Prostate gland (tissue), 2 donors: ENCODE data around the gene COL5A1. TPM values are rescaled to one million over a fixed set of nuclear protein-coding genes. Genes with fewer than 3 reads are reported as not detected.

Source experiments
- DNase-seq: peaks from one replicate; pipeline ENCODE4 v3.0.0-alpha.2; 2019; ENCODE audit warnings: low spot score
- H3K27ac ChIP-seq, 2 donors: fragments of 200-600 bp; sonication (generic); 2 replicates each; pipeline ENCODE4 v1.5.1; 2017 to 2019
- H3K27me3 ChIP-seq: fragments of 200-600 bp; sonication (generic); replicated peaks from 2 replicates; pipeline ENCODE4 v1.5.1; 2019; ENCODE audit not compliant: insufficient read depth
- H3K36me3 ChIP-seq, 2 donors: fragments of 200-600 bp; sonication (generic); 1 replicate in 1 of 2; 2 replicates in 1 of 2; pipeline versions ENCODE4 v1.5.1 to v1.8.1; 2017 to 2019
- H3K4me1 ChIP-seq: fragments of 200-600 bp; sonication (generic); replicated peaks from 2 replicates; pipeline ENCODE4 v1.5.1; 2019
- H3K4me3 ChIP-seq, 2 donors: fragments of 200-600 bp; sonication (generic); 2 replicates each; pipeline ENCODE4 v1.5.1; 2017 to 2019
- H3K9me3 ChIP-seq: fragments of 200-600 bp; sonication (generic); 2 replicates; pipeline ENCODE4 v1.5.1; 2017
- POLR2A ChIP-seq: fragments of 450-650 bp; IDR thresholded peaks from one replicate; pipeline ENCODE4 v1.6.1; 2016; ENCODE audit warnings: antibody characterized with exemption, mild to moderate bottlenecking
- POLR2AphosphoS5 ChIP-seq: sonication (generic); formaldehyde crosslinking; IDR thresholded peaks from one replicate; pipeline ENCODE4 v1.6.1; 2017; ENCODE audit warnings: antibody characterized with exemption
- WGBS: methylation state at CpG from one replicate; pipeline ENCODE4 v1.1.5; 2018; 5-methylcytosine and 5-hydroxymethylcytosine counted together
- intact Hi-C: fragments of 100-400 bp; cut with DNase I; formaldehyde crosslinking; loops from one replicate; pipeline ENCODE4 v1.14.2; 2022
- total RNA-seq, 2 donors: library from RNA; depleted of rRNA; stranded (reverse); fragments of >200 nt; gene quantifications; one replicate each; pipeline ENCODE4 v1.1.0, GENCODE V29; 2016
- TF ChIP-seq, protein P1 (sequence below), 4 experiments: fragments of 200-600 bp in 2 of 4; fragments of 450-650 bp in 2 of 4; sonication (generic) in 2 of 4; IDR thresholded peaks; 1 replicate in 3 of 4; 2 replicates in 1 of 4; pipeline ENCODE4 v1.5.1; 2016 to 2019; ENCODE audit warnings: antibody characterized with exemption in 4 of 4, mild to moderate bottlenecking in 2 of 4, moderate library complexity in 2 of 4

The COL5A1 gene
- total RNA-seq, 2 donors from 2014 or later, result 16.9 to 36.0 TPM

GRCh38 chr9:134669399-134669955 is 27.9 kb downstream of the COL5A1 start:
- Histone ChIP-seq H3K27me3 (no peaks in the 10 kb centered on the region), H3K36me3 (no peaks in the 10 kb centered on the region), H3K4me3 (no peak overlapping the region), H3K9me3 (no peaks in the 10 kb centered on the region), H3K4me1 (no peaks in the 10 kb centered on the region), H3K27ac (no peak overlapping the region)
- no peak for DNase-seq
- TF ChIP-seq POLR2A (no peak), POLR2AphosphoS5 (no peak)
- TF ChIP-seq, protein P1, sequence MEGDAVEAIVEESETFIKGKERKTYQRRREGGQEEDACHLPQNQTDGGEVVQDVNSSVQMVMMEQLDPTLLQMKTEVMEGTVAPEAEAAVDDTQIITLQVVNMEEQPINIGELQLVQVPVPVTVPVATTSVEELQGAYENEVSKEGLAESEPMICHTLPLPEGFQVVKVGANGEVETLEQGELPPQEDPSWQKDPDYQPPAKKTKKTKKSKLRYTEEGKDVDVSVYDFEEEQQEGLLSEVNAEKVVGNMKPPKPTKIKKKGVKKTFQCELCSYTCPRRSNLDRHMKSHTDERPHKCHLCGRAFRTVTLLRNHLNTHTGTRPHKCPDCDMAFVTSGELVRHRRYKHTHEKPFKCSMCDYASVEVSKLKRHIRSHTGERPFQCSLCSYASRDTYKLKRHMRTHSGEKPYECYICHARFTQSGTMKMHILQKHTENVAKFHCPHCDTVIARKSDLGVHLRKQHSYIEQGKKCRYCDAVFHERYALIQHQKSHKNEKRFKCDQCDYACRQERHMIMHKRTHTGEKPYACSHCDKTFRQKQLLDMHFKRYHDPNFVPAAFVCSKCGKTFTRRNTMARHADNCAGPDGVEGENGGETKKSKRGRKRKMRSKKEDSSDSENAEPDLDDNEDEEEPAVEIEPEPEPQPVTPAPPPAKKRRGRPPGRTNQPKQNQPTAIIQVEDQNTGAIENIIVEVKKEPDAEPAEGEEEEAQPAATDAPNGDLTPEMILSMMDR (IDR thresholded peaks at IDR 0.05), result no peak
- intact Hi-C loops, result no loop called here
- 62% methylated on average over 9 of the region's 9 CpGs for WGBS

- WGBS, result 19% methylated on average over 6 of the region's 6 CpGs
- intact Hi-C loops, result no loop called here
- Histone ChIP-seq H3K9me3 (no peaks in the 10 kb centered on the region), H3K27ac (no peak overlapping the region), H3K4me1 (no peaks in the 10 kb centered on the region), H3K4me3 (no peak overlapping the region), H3K27me3 (no peaks in the 10 kb centered on the region), H3K36me3 (no peaks in the 10 kb centered on the region)
- DNase-seq, result no peak
- TF ChIP-seq, protein P1 (IDR thresholded peaks at IDR 0.05), result no peak
- TF ChIP-seq POLR2AphosphoS5, result peak; percentile 33
- TF ChIP-seq POLR2A, result no peak
Observed at GRCh38 chr9:134670042-134670525, 28.5 kb downstream of the COL5A1 start.

DNA sequence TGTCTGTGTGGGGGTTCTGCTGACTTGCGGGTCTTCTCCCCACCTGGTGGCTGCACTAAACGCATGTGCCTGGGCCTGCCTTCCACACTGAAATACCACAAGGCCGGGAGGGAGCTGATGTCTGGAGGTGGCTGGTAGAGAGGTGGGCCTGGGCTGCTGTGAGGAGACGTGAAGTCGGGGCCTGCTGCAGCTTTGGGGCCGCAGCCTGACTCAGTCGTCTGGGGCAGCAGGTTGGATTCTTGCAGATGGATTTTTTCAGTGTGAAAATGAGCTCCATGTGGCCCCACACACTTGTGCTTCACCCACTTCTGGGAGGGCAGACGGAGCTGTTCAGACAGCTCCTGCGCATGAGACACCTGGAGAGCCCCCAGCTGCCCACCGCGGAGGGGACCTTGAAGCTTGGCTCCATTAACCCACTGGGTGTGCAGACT is 29.3 kb downstream of the COL5A1 start:
- Histone ChIP-seq H3K27me3 (no peaks in the 10 kb centered on the region), H3K4me1 (no peaks in the 10 kb centered on the region), H3K27ac (peak overlapping the region in 1 of 2 donors; percentile 23), H3K36me3 (no peaks in the 10 kb centered on the region), H3K4me3 (no peak overlapping the region), H3K9me3 (no peaks in the 10 kb centered on the region)
- no peak for DNase-seq
- TF ChIP-seq, protein P1 (IDR thresholded peaks at IDR 0.05), result no peak
- TF ChIP-seq POLR2A (no peak), POLR2AphosphoS5 (no peak)
- 64% methylated on average over 11 of the region's 11 CpGs for WGBS
- intact Hi-C loops, result no loop called here

- no peak overlapping the region for H3K4me3 ChIP-seq
- WGBS, result 40% methylated on average over 15 of the region's 15 CpGs
- no peaks in the 10 kb centered on the region for H3K27me3 ChIP-seq
- no peak overlapping the region for H3K27ac ChIP-seq
- DNase-seq, result no peak
- no peaks in the 10 kb centered on the region for H3K4me1 ChIP-seq
- H3K9me3 ChIP-seq, result no peaks in the 10 kb centered on the region
- no peaks in the 10 kb centered on the region for H3K36me3 ChIP-seq
- intact Hi-C loops, result no loop called here
- TF ChIP-seq, protein P1 (IDR thresholded peaks at IDR 0.05), result no peak
- TF ChIP-seq POLR2AphosphoS5 (no peak), POLR2A (no peak)
Observed at GRCh38 chr9:134671341-134672113, 29.9 kb downstream of the COL5A1 start.

DNA sequence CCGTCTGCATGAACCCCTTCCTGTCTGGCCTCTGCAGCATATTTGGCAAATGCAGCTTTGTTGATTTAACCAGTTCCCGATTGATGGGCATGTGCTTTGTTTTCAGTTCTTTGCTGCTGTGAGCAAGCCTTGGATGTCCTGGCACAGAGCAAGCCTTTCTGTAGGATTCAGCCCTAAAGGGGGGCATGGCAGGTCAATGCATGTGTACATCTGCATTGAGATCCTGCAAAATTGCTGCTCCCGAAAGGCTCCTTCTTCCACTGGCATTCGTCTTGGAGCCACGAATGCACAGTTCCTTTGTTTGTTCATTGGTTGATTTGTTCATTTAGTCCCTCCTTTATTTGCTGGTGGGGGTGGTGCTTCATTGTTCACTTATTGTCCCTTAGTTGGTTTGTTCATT is 34.8 kb downstream of the COL5A1 start:
- Histone ChIP-seq H3K4me3 (no peak overlapping the region), H3K27ac (no peak overlapping the region), H3K27me3 (no peaks in the 10 kb centered on the region), H3K9me3 (no peaks in the 10 kb centered on the region), H3K4me1 (no peaks in the 10 kb centered on the region), H3K36me3 (no peaks in the 10 kb centered on the region)
- no peak for DNase-seq
- no peak for TF ChIP-seq POLR2AphosphoS5
- 35% methylated on average over 5 of the region's 5 CpGs for WGBS
- intact Hi-C loops, result no loop called here
